ENCODE measurements around the gene TSGA10IP.

TSGA10IP gene

DNA sequence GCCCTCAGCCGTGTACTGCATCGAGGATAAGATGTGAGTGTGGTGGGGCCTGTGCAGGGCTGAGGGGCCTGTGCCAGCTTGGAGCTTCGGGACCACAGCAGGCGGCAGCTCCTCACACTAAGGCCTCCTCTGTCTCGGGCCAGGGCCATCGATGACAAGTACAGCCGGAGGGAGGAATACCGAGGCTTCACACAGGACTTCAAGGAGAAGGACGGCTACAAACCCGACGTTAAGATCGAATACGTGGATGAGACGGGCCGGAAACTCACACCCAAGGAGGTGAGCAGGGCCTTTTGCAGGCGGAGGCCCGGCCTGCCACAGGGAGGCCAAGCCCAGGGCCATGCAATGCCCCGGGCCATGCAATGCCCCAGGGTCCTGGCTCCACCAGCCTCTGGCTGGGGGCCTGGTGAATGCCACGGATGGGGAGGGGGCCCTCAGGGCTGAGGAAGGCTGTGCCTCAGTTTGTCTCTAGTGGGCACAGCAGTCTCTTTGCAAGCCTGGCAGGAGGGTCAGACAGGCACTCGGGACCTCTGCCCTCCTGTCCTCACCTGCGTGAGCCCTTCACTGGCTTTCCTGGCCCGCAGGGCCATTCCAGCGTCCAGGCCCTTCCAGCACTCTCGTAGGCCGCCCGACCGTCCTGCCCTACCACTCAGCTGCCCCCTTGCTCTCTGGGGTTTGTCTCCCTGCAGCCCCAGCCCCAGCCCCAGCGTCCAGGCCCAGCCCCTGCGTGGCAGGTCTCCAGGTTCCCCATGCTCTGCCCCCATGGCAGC, 32.5 kb downstream of the TSGA10IP start:
- DNase-seq: no peak

DNA sequence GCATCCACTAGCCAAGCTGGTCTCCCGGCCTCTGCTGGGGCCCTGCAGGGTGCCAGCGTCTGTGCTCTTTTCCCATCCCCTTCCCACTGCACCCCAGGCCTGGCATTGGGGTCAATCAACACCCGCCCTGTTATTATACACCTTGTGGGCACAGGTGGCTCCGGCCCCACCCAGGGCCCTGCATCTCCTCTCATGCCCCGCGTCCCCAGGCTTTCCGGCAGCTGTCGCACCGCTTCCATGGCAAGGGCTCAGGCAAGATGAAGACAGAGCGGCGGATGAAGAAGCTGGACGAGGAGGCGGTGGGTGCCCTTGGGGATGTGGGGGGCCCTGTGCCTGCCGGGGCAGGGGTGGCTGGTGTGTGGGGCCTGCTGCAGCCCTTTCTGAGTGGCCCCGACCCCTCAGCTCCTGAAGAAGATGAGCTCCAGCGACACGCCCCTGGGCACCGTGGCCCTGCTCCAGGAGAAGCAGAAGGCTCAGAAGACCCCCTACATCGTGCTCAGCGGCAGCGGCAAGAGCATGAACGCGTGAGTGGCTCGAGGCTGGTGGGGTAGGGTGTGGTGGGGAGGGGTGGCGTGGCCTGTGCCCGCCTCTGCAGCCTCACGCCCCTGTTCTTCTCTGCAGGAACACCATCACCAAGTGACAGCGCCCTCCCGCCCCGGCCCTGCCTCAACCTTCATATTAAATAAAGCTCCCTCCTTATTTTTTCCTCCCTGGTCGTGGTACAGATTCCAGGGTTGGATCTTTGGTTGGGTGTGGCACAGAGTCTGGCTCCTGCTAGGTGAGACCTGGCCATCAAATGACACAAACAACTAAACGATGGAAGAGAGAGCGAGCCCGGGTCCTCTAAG, 33.3 kb downstream of the TSGA10IP start:
- DNase-seq: no peak

DNA sequence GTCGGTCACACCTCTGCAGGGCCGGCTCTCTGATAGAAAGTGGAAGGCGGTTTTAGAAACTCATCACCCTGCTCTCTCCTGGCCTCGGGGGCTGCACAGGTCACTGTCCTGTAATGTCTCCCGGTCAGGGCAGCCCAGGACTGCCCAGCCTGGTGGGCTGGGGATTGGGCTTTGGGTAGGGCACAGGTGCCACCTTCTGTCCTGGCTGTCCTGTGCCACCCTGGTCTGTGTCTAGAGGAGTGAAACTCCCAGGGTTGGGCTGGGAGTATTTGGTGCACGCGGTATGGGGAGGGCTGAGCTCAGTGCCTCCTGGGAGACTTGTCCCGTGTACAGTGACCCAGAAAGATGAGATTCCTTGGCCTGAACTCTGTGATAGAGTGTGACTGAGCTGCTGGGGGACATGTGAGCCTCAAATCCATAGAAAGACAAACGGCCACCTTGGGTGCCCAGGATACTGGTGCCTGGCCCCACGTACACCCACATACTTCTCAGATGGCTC, 34.0 kb downstream of the TSGA10IP start:
- no peak for DNase-seq

DNA sequence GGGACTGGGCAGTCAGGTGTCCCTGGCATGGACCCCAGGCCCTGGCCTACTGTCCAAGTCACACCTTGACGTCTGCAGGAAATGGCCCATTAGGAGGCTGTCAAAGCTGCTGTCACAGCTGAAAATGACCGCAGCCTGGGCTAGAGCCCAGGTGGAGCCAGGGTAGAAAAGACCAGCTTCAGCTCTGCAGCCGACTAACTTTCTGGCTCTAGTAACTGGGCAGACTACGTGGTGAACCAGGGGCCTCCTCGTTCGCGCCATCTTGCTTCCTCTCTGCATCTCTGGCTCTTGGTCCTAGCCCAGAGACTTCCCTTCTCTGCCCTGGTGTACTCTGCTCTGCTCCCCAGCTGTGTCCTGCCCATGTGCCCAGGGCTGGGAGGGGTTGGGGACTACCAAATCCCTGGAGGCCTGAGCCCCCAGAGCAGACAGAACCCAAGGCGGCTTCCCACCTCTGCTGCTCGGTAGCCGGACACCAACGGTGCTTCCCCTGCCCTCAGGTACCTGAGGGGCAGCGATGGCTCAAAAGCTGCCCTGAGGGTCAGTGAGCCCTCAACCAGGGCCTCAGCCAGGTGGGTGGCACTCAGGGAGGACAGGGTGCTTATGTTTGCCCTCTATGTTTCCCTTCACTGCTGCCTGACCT, 35.9 kb downstream of the TSGA10IP start:
- no peak for DNase-seq

DNA sequence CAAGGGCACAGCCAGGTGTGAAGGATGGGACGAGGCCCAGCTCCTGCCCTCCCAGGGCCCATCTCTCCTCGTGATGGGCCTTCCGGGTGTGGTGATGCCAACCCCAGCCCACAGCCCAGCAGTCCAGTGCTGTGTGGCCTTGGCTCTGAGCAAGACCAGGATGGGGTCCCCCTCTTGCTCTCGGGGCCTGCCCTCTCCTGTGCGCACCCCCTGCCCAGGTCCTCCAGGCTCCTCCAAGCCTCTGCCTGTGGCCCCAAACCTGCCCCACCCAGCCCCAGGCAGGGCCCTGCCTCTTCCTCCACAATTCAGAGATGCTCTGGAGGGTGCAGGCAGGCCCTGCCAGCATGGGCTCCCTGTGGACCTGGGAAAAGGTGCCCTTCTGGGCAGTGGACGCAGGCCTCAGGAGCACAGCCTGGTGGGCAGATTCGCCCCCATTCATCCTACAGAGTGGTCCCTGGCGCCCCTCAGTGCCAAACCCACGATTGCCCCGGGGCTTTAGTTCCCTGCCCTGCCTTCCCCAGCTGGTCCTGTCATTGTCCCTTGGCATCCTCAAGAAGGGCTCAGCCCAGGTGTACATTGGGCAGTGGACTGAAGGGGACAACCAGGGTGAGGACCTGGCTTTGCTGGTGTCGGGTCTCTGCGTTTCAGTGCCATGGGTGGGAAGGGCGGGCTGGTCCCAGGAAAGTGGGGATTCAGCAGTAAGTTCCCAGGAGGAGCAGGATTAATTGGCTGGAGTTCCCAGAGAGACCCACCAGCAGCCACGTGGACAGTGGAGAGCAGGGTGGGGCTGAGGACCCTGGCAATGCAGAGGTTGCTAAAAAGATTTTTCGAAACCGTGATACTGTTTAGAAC, 36.9 kb downstream of the TSGA10IP start:
- DNase-seq: no peak

DNA sequence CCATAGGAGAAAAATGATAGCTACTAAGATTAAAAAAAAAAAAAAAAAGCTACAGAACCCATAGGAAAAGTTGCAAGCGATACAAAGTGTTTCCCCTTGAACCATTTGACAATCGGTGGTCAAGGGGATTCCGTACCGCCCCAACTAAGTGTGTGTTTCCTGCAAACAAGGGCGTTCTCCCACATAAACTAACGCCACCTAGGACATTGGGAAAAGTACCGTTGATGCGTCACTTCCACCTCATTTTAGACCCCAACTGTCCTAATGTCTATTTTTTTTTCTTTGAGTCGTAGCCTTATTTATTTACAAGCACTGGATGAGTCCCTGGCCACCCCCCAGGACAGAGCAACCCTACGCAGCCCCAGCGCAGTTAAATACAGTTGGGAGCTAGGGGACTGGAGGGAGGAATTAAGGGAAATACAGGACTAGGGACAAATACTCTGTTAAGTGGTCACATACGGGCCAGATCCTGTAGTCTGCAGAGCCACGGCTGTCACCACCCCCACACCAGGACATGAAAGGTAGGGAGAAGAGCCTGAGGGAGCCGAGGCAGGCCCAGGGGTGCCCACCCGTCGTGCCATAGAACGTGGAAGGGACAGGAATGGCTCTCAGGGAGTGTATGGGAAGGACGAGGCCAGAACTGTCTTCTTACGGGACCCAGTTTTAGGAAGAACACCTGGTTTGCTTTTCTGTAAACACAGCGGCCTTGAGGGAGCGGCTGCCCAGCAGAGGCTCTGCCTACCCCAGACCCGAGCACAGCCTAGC, 37.7 kb downstream of the TSGA10IP start:
- no peak for DNase-seq

DNA sequence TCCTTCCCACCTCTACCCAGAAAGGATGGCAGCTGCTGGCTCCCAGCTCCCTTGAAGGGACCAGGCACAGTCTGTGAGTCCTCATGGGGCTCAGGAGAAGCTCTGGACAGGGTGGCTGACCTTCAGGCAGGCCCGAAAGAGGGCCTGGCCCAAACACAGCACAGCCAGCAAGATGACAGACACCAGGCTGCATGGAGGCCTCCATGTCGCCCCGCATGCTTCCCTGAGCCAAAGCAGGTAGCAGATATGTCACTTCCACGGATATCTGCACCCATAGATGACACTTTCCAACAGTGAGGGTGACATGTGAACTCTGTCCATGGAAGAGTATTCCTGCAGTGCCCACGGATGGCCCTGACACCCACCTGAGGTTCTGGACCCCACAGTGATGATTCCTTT, 38.3 kb downstream of the TSGA10IP start:
- DNase-seq: no peak

DNA sequence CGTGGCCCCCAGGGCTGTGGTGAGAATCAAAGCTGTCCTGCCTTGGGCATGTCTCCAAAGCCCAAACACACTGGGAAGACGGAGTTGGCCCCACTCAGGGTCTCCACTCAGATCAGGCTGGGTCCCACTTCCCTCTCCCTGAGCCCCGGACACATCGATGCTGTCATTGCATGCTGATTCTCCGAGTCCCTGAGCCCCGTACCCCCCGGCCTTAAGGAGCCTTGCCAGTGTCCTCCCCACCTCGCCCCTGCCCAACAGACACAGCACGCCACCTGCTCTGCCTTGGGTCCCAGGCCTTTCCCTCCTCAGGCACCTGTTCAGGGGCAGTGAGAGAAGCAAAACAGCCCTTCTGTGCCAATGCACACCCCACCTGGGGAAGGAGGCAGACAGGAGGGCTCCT, 42.1 kb downstream of the TSGA10IP start:
- DNase-seq: no peak

DNA sequence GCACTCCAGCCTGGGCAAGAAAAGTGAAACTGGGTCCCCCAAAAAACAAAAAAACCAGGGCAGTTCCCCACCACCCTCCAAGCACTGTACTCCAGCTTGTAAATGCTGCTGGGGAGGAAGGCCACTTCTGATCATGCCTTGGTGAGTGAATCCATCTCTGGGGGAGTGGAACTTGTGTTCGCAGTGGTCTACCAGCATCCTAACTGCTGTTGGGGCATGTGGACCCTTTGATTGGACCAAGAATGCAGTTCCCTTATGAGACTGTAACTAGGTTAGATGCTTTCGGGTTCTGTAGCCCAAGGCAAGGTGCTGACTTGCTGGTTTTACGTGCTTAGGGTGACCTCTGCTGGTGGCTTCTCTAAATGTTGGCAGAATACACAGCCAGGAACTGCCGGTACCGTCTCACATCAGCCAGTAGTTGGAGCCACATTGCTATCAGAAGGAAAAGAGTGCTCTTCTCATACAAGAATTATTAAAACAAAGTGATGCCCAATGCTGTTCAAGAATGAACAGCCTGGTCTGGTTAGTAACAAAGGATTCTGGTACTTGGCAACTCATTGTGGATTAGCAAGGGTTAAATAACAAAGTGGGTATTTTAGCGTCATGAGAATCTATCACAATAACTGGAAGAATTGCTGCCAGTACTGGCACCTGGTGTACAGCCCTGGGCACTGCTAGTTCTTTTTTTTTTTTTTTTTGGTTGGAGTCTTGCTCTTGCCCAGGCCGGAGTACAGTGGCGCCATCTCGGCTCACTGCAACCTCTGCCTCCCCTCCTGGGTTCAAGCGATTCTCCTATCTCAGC, 43.7 kb downstream of the TSGA10IP start:
- DNase-seq: peak; percentile 81

DNA sequence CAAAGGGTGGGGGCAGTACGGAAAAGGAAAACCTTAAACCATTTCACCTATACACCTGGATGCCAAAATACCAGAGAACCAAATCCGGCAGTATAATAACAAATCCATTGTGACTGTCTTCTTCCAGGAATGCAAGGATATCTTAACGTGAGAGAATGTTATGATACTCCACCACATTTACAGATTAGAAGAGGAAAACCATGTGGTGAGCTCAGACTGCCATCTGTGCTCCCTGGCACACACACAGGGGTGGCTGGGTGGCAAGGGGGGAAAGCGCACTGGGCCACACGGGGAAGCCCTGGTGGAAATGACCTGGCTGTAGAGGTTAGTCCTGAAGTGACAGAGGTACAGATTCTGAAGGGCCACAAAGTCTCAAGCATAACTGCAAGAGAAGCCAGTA, 46.8 kb downstream of the TSGA10IP start:
- DNase-seq: no peak

DNA sequence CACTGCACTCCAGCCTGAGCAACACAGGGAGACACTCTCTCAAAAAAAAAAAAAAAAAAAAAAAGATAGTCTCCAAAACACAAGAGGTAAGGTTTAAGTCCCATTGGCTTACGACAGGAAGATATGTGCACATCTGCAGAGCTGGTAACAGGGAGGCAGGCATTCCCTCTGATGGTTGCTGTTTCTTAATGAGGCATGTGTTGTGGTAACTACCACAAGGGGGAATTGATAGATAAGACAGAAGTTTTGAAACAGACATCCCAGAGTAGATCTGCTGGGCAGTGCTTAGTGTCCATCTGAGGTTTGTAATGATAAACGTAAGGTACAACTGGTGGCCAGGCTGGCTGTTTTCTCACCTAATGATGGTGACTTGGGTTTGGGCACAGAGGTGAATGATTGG, 52.0 kb downstream of the TSGA10IP start:
- DNase-seq: no peak

DNA sequence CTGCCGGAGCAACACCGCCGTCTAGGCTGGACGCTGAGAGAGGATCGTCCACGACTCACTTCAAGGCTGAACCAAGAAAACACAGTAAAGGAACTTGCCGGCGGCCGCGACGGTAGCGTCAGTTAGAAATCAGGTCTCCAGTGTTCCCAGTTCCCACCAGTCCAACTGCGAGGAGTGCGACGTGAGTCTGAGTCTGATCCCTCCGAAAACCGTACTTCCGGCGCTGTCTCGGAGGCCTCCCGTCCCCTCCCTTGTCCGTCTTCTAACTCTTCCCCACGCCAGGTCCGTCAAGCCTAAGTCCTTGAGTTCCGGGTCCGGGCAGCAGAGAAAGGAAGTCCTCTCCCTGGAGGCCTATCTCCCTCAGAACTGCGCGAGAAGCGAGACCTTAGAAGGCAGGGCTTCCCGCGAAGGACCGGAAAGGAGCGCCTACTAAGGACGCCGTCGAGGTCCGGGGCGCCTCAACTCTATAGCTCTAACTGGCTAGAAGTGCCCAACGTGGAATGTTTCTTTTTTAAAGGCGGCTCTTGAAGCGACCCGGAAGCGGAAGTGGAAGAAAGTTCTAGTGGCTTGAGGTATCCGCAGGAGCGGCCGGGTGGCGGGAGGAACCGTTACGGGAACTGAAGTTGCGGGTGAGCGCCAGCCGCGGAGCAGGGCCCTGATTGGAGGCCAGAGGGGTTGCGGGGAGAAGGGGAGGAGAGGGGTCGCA, 56.8 kb downstream of the TSGA10IP start, which contains the start of the genes BANF1 and EIF1AD:
Gene BANF1, plus strand, starts transcription at position 562 of the 706 bp plus-strand sequence. CDS start 748 bp downstream, outside the sequence.
Gene EIF1AD, minus strand, starts transcription at position 216 of the 706 bp plus-strand sequence. CDS start 1,768 bp downstream, outside the sequence.
- DNase-seq: peak; percentile 80

DNA sequence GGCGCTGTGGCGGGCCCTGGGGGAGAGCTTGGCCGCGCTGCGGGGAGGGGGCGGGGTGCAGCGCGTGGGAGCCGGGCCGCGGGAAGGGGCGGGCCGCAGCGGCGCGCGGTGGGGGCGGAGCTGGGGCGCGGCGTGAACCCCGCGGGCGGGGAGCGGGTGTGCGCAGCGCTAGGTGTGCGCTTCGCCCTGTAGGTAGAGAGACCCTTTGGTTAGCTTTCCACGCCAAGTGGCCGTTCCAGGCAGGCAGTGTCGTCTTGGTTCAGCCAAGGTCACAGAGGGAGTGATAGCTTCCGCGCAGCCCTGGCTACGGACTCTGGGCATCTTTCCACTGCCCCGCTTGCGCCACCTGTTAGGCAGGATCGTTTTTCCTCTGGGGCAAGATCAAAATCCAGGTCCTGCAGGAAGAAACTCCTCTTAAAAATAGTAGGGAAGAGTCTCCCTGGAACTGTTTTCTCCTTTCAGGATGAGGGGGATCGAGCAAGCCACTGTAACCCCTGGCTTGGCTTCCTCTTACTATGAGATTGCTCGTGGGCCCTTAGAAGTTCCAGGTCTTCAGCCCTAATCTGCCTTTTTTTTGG, 57.5 kb downstream of the TSGA10IP start:
- no peak for DNase-seq

DNA sequence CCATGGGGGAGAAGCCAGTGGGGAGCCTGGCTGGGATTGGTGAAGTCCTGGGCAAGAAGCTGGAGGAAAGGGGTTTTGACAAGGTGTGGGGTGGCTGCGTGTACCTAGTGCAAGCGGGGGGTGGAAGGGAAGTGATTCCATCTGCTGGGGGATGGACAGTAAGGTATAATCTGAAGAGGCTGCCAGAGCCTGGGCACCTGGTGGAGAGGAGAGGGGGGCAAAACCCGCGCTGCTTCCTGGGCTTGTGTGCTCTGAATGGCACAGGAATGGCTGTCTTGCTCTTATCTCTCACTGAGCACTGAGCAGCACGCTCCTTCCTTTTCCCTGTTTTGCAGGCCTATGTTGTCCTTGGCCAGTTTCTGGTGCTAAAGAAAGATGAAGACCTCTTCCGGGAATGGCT, 58.0 kb downstream of the TSGA10IP start:
- DNase-seq: no peak

DNA sequence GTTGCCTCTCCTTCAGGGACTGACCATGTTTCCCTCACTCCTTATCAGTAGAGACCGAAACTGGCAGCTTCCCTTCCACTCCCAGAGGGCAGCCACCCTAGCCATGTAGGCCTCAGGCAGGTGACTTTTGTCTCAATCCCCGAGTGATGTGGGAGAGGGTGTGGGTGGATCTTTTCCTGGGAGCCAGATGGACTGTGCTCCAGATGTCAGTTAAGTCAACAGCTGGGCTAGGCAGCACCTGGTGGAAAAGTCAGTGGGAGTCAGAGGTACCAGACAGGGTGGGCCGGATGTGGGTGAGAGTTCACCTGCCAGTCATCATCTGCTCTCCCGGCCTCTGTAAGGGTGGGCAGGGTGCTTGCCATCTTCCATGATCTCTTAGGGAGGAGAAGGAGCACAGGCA, 58.9 kb downstream of the TSGA10IP start:
- DNase-seq: no peak

DNA sequence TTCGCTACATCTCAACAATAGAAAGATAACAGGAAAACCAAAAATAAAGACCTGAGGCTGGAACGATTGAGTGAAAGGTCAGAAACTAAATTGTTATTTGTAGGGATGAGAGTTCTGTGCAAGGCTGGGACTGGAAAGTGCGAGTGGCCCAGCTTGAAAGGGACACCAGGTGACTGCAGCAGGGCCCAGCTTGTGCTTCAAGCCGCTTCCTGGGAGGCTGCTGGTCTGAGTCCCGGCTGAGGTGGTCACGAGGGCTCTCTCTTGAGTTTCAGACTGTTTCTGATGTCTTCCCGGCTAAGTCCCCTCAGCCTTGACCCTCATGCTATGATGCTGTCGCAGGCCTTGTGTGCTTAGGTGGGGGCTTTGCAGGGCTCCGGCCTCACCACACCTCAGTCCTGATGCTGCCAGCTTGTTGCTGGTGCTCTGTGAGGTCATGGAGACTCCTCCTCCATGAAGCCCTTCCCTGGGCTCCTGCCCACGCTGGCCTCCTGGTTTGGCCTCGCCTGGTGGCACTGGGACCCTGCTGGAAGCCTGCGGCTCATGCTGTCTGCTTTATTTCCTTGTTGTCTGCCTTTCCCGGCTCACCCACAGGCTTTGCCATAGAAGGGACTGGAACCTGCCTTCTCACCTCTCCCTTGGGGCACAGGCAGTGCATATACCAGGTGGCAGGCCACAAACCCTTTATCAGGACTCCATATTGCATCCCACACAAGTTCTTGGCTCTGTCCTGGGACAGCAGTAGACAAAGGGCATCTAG, 61.0 kb downstream of the TSGA10IP start:
- DNase-seq: no peak

DNA sequence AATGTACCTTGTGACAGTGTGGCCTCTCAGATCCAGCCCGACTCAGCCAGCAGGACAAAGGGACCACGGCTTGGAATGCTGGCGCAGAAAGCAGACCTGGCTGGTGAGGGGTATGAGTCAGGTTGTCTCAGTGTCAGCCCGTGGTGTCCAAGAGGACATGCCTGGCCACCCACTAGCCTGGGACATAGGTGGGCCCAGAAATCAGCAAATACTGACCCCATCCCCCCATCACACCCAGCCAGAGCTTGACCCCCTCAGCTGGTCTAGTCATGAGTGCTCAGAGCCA, 61.6 kb downstream of the TSGA10IP start:
- DNase-seq: no peak

DNA sequence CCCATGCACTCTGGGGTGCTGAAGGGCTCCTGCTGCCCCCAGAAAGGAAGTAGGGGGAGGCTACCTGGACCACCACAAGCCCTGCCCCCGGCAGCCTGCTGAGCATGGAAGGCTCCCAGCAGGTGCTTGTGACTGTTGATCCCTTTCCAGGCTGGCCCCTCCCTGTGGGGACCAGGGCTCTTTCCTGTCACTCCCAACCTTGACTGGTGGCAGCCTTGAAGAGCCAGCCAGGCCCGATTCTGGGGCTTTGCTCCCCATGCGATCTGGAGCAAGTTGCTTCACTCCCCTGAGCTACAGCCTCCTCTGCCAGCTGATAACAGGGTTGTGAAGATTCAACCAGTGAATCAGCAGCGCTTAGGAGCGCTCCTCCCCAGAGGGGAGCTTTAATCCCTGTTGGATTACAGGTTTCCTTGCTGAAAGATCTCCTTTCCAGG, 61.9 kb downstream of the TSGA10IP start:
- no peak for DNase-seq

DNA sequence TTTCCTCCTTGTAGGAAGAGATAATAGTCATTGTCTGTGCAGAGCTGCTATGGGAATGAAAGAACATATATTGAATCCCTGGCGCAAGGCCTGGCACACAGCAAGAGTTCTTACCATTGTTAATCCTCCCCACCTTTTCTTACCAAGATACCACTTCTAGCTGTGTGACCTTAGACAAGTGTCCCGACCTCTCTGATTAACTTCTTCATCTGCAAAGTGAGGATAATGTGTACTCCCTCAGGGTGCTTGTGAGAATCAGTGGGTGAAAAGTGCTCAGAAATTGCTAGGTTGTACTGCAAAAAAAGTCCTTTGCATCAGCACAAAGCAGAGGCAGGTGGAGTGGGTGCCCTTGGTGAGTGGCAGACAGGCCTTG, 62.8 kb downstream of the TSGA10IP start:
- DNase-seq: no peak
